Stimulated activated CD4-positive, alpha-beta T cell treated with anti-CD3 and anti-CD28 coated beads, TNF-alpha, amount 100 ng/mL, for 4 hours (primary cell): Measurements from ENCODE around the gene WDR70.
"Not testable (repeated sequence)": the region's sequence is repeated elsewhere in the genome, so short reads cannot be mapped to it uniquely, and the experiment has no call there.

ENCODE experiments used
- DNase-seq, 3 experiments: peaks; one replicate each; pipeline ENCODE4 v3.0.0-alpha.2; 2020; ENCODE audit warnings: low read depth in 3 of 3

Gene WDR70

DNA sequence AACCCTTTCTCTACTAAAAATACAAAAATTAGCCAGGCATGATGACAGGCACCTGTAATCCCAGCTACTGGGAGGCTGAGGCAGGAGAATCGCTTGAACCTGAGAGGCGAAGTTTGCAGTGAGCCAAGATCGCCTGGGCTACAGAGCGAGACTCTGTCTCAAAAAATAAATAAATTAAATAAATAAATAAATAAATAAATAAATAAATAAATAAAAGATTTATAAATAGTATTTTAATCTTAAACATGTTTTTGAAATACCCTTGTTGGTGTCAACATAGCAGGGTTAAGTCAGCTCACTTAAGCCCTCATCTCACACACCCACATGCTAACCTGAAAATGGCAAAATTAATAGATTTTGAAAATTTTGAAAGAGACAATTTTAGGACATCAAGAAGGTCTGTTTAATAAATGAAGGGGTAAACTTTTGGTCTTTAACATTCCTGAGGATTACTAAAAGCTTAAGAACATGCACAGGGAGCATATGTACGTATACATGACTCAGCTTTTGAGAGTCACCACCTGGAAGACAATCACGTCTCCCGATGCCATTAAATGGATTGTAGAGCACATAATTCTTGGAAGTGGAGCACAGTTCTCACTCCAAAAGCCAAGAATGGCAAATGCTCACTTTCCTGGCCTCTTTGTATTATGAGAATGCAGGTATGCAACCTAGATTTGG lies 258.2 kb downstream of the WDR70 start:
- DNase-seq: no peak

DNA sequence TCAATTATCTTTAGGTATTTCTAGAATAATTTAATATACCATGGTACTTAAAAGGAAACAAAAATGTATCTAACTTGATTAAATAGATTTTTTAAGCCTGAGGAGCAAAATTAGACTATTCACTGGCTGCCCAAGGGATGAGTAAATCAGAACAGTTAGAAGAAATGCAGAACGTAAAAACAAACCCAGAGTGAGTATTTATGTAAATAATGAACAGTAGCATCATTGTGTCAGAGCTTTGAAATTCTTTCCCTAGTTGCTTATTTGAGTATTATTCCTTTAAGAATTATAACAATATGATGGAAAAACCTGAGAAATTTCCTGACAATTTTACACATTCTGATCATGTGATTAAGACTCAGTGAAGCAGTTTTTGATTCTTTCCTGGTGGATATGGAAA lies 259.8 kb downstream of the WDR70 start:
- DNase-seq: no peak

DNA sequence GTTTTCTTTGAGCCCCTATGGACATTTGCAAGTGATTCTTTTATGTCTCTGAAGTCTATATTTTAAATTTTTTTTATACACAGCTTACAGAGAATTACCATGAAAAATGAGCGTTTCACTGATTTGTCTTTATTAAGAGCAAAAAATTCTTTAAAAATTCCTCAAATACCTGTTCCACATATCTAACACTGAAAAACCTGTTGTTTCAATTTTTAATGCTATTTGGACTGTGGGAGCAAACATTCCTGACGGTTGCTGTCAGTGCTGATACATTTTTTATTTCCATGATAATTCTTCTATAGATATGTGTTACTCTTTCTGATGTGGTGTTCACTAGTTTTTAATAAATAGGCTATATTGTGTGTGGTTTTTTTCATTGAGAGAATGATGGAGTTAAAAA lies 261.0 kb downstream of the WDR70 start:
- DNase-seq: no peak

DNA sequence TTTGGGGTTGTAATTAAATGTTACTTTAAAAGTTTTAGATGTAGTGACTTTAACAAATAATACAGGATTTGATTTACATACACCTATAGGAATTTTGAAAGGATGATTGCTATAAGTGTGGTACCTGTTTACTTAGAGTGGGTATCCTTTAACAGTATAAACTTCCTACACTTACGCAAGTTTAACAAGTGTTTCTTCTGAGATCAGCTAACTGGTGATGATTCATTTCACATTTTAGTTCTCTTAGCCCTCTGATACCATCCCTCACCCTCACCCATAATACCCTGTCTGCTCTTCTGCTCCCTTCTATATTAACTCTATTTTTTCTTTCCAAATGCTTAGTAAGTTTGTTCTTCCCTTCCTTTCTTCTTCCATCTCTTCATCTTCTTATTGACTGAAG lies 262.8 kb downstream of the WDR70 start:
- no peak for DNase-seq

DNA sequence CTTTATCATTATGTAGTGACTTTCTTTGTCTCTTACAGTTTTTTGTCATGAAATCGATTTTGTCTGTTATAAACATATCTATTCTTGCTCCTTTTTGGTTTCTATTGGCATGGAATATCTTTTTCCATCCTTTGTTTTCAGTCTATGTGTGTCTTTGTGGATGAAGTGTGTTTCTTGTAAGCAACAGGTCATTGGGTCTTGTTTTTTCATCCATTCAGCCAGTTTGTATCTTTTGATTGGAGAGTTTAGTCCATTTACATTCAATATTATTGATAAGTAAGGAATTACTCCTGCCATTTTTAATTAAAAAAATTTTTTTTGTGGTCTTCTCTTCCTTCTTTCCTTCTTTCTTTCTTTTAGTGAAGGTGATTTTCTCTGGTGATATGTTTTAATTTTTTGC lies 266.6 kb downstream of the WDR70 start:
- no peak for DNase-seq

DNA sequence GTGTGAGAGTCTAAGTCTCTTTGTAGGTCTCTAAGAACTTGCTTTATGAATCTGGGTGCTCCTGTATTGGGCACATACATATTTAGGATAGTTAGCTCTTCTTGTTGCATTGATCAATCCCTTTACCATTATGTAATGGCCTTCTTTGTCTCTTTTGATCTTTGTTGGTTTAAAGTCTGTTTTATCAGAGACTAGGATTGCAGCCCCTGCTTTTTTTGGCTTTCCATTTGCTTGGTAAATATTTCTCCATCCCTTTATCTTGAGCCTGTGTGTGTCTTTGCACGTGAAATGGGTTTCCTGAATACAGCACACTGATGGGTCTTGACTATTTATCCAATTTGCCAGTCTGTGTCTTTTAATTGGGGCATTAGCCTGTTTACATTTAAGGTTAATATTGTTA lies 275.4 kb downstream of the WDR70 start:
- not testable (repeated sequence) for DNase-seq

DNA sequence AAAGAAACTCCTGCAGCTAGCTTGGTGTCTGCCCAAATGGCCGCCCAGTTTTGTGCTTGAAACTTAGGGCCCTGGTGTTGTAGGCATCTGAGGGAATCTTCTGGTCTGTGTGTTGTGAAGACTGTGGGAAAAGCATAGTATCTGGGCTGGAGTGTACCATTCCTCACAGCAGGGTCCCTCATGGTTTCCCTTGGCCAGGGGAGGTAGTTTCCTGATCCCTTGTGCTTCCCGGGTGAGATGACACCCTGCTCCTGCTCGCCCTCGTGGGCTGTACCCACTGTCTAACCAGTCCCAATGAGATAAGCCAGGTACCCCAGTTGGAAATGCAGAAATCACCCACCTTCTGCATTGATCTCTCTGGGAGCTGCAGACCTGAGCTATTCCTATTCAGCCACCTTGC lies 277.9 kb downstream of the WDR70 start:
- no peak for DNase-seq

DNA sequence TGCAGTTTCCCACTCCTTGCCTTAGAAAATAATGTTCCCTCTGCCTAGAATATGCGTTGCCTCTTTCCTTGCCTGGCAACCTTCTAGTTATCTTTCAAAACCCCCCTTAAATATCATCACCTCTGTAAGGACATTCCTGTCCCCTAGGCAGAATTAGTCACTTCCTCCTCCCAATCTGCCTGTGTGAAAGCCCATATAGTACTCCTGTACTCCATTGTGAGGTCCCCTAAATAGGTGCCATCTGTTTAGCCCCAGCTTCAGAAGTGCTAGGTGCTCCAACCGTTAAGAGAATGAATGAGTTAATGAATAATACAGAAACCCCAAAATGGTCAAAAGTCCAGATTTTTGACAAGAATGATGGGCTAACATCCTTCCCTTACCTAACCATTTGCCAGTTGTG lies 279.3 kb downstream of the WDR70 start:
- DNase-seq: no peak

DNA sequence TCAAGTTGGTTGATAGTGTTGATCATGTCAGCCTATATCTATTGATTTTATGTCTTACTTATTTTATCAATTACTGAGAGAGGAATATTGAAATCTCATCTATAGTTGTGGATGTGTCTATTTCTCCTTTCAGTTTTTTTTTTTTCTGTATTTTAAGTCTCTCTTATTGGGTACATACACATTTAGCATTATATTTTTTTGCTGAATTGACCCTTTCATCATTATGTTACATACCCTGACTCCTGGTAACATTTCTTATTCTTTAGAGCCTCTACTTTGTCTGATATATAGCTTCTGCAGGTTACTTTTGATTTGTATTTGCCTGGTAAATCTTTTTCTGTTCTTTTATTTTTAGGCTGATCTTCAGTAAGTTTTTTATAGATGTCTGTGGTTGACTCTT lies 281.2 kb downstream of the WDR70 start:
- DNase-seq: no peak

DNA sequence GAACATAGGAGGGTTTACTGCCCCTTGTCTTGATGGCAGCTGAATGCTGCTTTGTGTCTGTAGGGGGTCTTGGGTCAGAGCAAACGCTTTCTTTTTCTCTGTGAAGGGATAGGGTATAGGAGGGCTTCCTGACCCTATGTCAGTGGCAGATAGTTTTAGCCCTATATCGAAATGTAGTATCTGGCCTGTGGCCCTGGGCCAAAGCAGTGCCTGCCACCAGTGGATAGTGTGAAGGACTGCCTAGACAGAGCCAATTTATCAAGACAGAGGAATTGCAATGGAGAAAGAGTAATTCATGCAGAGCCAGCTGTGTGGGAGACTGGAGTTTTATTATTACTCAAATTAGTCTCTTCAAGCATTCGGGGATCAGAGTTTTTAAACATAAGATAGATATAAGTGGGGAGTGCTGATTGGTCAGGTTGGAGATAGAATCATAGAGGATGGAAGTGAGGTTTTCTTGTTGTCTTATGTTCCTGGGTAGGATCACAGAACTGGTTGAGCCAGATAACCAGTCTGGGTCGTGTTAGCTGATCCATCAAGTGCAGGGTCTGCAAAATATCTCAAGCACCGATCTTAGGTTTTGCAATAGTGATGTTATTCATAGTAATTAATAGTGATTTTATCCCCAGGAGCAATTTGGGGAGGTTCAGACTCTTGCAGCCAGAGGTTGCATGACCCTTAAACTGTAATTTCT lies 282.3 kb downstream of the WDR70 start:
- DNase-seq: no peak

DNA sequence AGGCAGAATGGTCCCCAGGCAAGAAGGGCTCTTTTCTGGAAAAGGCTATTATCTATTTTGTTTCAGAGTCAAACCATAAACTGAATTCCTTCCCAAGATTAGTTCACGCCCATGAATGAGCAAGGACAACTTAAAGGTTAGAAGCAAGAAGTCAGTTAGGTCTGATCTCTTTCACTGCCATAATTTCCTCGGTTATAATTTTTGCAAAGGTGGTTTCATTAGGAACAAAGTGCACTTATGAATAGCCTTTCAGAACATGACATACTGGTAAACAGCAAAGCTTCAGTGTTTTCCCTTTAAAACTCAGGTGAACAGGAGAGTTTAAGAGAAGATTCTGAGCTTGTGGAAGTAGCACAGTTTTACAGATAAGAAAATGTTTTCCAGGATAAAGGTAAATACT lies 282.8 kb downstream of the WDR70 start:
- no peak for DNase-seq

DNA sequence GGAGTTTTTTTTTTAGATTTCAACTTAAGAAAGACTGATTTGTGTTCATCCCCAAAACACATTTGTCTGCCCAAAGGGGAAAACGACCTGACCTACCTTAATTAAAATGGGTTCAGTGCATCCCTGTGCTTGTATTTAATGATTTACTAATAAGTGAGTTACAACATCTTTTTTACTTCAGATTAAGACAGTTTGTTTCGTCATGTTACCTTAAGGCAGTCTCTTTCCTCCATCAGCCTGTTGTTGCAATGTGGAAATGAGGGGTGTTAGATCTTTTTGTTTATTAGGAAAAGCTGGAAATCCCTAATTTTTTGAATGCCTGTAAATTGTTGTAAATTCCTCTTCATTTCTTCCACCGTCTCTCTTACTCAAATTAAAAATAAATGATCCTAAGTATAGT lies 283.2 kb downstream of the WDR70 start:
- DNase-seq: no peak

DNA sequence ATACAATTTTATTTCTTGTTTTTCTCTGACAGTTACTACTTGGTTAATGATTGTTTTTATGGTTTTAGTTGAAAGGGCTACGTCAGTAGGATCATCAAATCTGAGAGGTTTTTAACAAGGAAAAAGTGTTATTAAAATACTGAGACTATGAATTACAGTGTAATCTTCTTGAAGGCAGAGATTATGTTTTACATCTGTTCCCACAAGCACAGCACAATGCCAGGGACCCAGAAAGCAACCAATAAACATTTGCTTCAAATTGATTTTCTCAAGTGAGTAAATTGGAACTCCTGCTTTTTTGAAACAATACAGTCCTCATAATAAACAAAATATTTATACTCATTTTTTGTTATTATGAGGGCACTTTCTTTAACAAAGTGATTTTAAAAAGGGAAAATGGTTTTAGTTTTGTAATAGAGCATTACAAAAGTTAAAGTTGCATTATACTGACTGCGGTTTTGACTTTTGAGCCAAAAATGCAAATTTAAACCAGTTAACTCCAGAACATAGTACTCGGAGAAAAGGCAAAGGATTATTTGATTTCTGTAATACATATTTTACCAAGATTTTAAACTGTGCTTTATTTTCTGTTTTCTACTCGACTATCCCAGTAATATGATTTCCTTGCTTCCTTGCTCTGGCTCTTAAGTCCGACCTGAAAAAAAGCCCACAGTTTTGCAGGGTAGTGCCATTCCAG lies 283.8 kb downstream of the WDR70 start:
- DNase-seq: no peak

DNA sequence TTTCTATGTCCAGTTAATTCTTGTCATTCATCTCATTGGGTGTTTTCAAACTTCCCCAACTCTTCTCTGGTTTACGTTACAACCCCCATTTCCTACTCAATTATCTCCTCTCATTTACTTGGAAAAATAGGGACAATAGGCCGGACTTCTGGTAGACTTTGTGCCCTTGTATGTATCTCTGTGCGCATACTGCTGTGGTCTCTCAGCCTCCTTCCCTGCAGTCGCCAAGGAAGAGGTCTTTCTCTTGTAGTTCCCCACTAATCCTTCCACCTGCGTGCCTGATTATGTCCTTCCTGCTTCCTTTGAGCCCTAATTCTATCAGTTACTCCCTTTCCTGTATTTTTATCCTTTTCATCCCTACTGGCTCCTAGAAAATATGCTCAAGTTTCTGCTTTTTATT lies 284.4 kb downstream of the WDR70 start:
- DNase-seq: no peak

DNA sequence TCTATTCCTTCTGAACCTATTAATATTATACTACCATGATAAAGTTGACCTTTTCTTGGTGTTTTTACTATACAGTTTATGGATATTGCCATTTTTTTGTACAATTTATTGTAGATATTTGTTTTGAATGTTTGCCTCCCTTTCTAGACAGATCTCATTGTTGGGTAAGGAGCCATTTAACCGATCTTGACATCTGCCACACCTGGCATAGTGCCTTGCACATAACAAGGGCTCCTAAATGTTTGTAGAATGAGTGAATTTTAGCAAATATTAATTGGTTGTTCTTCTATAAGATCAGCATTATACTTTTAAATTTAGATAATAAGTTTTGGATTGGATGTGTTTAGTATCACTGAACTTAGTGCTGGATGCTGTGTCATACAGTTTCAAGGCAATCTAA lies 285.4 kb downstream of the WDR70 start:
- no peak for DNase-seq

DNA sequence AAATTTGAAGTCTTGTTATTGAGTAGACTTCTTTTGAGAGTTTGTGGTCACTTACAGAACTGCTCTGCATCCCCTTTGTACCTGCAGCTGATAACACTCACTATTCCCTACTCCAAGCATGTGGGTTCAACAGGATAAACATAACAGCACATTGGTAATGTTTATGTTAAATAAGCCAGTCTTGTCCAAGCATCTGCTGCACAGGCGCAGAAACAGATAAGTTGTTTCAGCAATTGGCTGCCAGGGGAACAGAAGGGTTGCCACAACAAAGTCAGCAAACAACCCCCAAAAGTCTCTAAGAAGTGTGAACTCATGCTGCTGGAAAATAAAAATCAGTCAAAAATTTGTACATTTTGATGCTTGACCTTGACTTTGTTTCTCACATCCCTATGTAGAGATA lies 286.2 kb downstream of the WDR70 start:
- DNase-seq: no peak

DNA sequence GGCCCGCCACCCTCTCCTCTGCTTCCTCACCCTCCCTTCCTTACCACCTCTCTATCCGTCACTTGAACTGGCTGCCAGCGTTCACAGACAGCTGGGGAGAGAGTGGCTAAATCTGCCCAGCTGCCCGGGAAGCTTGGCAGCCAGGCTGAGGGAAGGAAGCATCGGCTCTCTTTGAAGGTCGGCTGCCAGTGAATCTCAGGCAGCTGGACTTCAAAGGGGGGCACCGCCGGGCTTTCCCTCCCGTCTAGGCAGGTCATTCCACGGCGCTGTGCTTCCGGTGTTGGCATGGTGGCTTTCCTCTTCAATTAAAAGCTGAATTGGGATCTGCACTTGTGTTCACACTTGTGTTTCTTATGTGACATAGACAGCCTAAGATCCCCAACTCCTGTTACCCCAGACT lies 286.8 kb downstream of the WDR70 start:
- no peak for DNase-seq

DNA sequence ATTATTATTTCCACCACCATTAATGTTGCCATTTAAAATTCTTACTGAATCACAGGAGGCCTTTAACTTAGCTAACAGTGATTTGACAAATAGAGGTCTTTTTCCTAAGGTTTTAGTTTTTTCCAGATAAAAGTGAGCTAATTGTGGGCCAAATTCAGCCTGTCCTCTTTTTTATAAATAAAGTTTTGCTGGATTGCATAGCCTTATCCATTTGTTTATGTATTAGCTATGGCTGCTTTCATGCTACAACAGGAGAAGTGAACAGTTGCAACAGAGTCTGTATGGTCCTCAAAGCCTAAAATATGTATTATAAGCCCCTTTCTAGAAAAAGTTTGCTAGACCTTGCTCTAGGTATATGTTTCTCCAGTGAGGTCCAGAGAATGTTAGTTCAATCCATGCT lies 288.3 kb downstream of the WDR70 start:
- no peak for DNase-seq

DNA sequence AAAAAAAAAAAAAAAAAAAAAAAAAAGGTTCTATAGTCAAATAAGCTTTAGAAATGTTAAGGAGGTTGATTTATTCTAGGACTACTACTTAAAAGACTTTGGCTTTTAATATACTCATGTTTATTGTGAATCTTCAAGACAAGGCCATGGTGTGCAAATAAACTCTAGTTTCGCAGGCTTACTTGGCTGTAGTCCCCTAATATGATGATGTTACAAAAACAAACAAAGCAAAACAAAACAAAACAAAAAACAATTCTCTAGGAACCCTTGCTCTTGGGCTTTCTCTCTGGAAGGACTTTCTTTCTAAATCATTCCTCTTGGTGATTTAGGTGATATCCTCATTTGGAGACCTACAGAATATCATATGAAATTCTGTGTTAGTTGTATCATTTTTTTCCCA lies 288.7 kb downstream of the WDR70 start:
- DNase-seq: no peak

DNA sequence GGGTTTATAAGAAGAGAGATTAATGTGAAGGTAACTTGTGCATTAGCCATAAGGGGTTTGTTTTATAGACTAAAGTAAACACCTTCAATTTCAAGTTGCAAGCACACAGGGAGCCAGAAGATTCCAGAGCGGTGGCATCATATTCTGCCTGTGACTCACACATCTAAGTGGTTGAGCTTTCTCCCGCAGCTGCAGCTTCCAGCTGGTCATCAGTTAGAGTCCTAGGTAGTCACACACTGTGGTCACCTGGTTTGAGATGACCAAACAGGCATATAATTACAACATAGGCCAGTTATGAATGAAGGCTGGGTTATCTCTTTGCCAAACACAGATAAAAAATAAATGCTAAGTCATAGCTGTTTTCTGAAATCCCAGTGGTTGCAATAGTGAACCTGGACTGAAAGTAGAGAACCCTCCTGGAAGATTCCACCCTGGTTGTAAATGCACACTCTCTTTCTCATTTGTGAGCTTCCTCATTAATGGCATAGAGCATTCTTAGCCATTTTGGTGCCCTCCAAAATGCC lies 289.5 kb downstream of the WDR70 start:
- DNase-seq: no peak

DNA sequence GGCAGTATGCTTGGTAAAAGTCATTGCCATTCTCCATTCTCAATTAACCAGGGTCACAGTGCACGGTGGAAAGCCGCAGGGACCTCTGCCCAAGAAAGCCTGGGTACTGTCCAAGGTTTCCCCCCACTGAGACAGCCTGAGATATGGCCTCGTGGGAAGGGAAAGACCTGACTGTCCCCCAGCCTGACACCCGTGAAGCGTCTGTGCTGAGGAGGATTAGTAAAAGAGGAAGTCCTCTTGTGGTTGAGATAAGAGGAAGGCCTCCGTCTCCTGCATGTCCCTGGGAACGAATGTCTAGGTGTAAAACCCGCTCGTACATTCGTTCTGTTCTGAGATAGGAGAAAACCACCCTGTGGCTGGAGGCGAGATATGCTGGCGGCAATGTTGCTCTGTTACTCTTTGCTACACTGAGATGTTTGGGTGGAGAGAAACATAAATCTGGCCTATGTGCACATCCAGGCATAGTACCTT lies 293.0 kb downstream of the WDR70 start:
- DNase-seq: not testable (repeated sequence)

DNA sequence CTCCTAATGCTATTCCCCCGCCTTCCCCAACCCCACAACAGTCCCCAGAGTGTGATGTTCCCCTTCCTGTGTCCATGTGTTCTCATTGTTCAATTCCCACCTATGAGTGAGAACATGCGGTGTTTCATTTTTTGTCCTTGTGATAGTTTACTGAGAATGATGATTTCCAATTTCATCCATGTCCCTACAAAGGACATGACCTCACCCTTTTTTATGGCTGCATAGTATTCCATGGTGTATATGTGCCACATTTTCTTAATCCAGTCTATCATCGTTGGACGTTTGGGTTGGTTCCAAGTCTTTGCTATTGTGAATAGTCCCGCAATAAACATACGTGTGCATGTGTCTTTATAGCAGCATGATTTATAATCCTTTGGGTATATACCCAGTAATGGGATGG lies 295.2 kb downstream of the WDR70 start:
- not testable (repeated sequence) for DNase-seq

DNA sequence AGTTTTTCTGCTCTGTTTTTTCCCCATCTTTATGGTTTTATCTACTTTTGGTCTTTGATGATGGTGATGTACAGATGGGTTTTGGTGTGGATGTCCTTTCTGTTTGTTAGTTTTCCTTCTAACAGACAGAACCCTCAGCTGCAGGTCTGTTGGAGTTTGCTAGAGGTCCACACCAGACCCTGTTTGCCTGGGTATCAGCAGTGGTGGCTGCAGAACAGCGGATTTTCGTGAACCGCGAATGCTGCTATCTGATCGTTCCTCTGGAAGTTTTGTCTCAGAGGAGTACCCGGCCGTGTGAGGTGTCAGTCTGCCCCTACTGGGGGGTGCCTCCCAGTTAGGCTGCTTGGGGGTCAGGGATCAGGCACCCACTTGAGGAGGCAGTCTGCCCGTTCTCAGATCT lies 300.2 kb downstream of the WDR70 start:
- DNase-seq: not testable (repeated sequence)
